HuH-7 (cell line): ENCODE measurements around the gene MORN1.

ENCODE experiments used
- DNase-seq: peaks from one replicate; pipeline ENCODE4 v3.0.0; 2011; ENCODE audit warnings: low spot score

The MORN1 gene

DNA sequence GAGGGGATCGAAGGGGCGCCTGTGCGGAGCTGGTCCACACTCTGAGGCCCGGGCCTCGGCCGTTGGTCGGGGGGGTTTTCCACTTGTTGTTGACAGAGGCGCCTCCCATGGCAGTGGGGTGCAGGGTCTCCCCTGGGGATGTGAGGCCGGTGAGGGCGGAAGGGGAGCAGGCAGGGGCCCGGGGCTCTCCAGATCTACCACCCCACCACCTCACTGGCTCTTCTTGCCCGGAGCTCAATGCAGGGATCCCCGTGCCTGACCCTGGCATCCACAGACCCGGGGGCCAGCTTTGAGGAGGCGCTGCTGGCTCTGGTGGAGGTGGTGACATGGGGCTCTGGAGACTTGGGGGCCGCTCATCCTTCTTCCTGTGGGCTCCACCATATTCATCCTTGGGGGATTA, 28.1 kb upstream of the MORN1 start:
- DNase-seq, result no peak

DNA sequence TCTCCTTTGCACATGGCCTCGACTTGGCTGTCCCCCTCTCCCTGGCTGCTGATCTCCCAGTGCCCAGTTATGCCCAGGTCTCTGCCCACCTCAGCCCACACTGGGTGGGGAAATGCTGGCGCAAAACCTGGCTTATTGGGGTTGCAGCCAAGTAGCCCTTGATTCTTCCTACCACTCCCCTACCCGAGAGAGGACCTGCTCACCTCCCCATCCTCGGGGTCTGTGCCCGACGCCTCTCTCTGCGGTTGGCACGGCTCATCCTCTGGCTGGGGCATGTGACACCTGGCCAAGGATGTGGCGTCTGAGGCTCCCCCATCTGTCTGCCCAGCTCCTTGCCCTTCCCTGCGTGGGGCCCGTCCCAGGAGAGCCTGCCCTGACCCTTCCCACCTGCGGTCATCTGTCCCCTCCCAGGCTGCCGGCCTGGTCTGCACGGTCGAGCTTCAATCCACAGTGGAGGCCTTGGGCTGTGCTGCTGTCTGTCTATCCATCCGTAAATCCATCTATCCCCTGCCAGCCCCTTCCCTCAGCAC, 27.5 kb upstream of the MORN1 start:
- no peak for DNase-seq

DNA sequence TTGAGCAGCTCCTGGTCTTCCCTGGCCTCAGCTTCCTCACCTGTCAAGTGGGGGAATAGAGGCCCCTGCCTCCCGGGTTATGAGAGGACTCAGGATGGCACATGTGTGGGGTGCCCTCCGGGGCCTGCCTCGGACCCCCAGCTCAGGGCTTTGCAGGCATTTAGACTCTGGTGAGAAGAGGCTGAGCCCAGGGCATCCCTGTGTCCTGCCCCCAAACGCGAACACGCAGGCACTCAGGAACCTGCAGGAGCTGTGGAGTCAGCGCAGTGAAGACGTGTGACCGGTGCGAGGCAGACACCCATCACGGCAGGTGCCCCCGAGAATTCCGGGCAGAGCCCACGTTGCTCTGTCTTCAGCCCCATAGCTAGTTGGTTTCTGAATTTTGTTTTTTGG, 26.5 kb upstream of the MORN1 start:
- DNase-seq, result no peak

DNA sequence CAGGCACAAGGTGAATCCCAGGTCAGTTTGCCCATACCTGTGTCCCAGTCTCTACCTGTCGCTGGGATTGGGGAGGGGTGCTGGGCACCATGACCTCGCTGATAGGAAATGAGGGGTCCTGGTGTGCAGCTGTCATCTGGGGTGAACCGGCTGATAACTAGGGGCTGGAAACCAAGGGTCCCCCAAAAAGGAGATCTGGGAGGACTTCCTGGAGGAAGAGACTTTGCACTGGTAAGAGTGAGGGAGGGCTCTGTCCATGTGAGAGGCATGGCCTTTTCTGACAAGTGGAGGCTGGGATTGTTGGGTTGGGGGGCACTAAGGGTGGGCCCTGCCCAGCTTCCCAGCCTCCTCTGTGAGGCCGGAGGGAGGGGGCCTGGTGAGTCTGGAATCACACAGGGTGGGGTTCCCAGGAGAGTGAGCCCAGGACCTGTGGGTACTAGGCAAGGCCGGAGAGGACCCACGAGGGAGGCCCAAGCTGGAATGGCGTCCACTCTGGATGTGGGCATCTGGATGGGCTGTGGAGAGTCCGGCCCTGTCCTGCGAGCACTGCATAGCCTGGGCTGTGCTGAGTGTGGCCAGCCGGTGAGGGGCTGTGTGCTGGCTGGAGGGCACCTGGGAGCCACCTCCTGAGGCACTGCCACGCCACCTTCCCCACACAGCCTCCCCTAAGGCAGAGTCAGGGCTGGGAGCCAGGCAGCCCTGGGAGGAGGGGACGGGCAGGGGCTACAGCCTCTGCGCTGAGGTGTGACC, 25.9 kb upstream of the MORN1 start:
- no peak for DNase-seq

DNA sequence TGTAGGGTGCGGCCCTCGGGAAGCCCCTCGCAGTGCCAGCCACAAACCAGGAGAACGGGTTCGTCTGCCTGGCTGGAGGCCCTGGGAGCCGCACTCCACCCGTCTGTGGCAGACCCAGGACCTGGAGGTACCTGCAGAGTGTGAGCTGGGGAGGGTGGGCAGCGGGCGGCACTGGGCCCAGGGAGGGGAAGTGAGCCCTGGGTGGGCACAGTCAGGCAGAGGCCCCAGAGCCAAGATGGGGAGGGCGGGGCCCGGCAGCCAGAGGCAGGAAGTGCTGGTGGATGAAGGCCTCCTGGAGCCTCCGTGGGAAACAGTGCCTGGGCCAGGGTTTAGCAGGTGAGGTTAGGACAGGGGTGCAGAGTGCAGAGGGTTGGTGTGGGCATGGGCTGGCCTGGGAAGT, 25.0 kb upstream of the MORN1 start:
- no peak for DNase-seq

DNA sequence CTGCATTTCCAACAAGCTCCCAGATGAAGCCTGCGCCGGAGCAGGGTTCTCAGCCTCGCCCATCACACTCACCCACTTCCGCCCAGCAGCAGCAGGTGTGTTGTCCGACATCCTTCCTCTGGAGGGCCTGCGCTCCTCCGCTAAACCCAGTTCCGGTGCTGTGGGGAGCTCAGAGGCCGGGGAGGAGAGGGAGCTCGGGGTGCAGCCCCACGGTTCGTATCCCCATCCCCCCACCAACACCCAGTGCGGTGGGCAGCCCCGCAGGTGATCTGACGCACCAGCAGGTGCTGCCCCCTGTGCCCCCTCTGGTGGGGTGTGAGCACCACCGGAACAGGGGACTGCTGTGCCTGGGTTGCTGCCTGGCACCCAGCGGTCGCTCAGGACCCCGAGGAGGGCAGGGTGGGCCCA, 24.5 kb upstream of the MORN1 start:
- no peak for DNase-seq

DNA sequence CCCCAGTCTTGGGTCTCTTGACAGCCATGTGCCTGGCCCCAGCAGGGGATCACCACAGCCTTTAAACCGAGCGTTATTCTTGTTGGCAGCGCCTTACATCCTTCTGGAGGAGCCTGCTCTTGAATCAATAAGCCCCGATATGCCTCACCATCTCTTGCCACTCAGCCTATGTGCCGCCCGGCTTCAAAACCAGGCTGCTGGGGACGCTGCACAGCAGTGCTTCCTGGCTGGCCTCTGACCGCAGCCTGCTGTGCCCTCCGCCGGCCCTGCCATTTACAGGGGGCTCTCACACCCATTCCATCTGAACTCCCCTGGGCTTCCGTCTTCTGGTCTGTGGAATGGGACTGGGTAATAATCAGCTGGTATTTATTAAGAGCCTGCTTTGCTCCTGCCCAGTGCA, 24.0 kb upstream of the MORN1 start:
- DNase-seq, result no peak

DNA sequence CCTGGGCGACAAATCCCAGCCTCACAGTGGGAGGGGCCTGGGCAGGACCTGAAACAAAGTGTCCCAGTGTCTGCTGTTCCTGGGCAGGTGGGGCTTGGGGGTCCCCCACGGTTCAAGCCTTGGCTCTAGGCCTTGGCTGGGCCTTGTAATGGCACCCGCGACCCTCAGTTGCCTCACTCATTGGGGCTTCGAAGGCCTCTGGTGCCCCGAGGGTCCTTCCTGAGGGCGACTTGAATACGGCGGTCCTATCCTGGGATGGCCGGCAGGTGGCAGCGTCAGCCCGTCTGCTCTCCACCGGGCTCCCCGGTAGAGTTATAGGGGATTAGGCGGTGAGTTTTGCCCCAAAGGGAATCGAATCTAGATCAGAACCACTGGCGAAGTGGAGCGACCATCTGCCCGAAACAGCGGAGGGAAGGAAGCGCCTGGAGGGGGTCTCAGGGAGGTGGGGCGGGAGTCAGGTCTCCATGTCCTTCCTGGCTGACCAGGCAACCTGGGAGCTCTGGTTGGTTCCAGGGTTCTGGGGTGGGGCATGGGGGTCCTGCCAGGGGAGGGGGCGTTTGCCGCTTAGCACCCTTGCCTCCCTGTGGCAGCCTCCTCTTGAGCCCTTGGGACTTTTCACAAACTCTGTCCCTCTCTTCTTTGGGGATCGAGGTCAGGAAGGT, 23.1 kb upstream of the MORN1 start:
- peak; percentile 95 for DNase-seq

DNA sequence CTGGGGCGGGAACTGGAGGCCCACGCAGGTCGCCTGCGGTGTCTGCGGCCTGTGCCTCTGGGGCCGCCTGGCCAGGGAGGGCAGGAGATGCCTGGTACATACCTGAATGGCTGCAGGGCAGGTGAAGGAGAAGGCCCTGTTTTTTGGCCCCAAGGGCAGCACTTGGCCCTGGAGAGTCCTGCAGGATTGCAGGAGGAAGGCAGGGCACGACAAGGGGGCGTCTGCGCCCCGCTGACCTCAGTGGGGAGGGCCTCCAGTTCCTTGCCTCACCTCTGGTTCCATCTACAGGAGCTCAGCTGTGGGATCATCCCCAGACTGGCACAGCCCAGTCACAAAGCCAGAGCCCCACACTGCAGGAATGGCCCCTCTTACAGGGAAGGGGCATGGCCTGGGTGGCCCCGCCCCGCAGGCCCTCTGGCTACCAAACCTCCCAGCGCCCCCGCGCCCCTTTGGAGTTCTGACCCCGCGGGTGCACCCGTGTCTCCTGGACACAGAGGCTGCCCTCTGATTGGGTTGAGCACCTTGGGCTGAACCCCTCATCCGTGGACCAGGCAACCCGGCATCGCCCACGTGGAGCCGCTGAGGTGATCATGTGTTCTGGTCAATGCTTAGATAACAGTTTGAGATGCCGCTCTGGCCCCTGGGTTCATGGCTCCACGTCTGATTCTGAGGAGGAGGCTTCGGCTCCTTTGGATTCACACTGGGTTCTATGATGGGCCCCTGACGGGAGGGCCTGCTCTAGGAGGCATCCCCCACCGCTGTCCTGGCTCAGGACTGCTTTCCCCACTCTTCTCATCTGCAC, 22.3 kb upstream of the MORN1 start:
- peak; percentile 64 for DNase-seq

DNA sequence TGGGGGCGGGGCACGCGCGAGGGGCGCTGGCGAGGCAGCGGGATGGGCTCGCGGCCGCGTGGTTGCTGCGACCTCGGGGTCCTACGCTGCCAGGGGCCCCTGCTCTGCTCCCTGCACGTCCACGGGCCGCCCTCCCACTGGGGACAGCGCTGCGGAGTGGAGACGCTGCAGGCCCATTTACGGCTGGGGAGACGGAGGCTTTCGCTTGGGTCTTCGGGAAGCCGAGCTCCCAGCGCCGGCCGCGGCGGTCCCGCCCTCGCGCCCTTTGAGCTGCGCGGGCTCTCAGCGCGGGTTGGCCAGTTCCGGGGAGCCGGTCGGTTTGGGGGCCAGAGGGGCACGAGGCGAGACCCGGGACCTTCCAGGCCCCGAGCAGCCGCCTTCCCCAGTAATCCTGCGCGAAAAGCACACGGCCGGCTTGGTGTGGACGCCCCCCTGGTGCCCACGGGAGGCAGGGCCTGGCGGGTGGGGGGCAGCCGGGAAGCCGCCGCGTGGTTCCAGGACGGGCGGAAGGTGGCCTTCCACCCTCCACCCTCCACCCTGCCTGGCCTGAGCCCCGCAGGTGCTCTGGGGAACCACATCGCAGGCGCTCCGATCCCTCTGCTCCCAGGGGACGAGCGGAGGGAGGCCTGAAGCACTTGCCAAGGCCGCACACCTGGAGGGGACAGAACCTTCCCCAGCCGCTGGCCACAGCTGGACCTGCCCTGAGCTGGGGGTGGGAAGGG, 21.6 kb upstream of the MORN1 start:
- peak; percentile 76 for DNase-seq

DNA sequence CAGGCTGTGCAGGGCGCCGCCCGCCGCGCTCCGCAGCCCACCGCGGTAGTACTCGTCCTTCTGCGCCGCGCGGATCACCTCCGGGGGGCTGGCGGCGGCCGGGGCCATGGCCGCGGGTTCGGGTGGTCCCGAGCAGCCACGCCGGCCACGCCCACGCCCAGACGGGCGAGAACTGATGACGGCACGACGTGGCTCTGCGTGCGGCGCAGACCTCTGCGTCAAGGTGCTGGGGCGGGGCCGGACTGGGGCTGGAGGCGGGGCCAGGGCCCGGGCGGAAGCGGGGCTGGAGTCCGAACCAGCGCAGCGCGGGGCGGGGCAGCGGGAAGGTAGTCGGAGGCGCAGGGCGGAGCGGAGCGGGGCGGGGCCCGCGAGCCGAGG, 21.0 kb upstream of the MORN1 start, which contains the start of gene PEX10:
Gene PEX10, minus strand, starts transcription at position 170 of the 378 bp plus-strand sequence. Its CDS starts 62 bp downstream, at position 108.
- DNase-seq, result peak; percentile 92

DNA sequence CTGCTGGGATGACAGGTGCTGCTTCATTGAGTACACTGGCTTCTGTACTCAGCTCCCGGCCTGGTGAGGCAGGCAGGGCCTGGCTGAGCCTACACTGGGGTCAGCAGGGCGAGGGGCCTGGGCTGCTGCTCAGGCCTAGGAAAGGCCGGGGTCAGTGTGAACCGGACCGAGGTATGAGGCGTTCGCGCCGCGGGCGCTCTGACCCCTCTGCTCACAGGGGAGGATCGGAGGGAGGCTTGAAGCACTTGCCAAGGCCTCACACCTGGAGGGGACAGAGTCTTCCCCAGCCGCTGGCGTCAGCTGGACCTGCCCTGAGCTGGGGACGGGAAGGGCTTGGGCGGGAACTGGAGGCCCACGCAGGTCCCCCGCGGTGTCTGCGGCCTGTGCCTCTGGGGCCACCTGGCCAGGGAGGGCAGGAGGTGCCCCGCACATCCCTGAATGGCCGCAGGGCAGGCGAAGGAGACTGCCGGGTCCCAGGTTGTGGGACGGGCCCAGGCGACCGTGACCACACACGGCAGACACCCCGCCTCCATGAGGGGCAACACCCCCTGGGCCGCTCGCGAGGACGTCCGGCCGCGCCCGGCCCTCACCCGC, 20.5 kb upstream of the MORN1 start:
- peak; percentile 65 for DNase-seq

DNA sequence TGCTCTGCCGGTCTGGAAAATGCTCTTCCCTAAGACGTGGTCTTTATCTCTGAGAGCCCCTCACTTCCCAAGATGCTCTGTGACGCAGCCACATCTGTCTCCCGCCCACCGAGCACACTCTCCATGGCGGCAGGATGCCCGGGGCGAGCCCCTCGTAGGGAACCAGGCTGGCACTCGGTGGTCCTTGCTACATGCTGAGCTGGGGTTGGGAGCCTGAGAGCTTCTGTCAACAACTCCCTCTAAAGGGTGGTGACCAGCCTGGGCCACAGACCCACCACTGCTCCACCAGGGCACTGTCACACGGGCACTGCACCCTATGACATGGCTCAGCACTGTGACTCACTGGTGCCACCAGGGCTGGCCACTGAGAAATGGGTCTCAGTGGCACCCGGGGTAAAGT, 18.4 kb upstream of the MORN1 start:
- no peak for DNase-seq

DNA sequence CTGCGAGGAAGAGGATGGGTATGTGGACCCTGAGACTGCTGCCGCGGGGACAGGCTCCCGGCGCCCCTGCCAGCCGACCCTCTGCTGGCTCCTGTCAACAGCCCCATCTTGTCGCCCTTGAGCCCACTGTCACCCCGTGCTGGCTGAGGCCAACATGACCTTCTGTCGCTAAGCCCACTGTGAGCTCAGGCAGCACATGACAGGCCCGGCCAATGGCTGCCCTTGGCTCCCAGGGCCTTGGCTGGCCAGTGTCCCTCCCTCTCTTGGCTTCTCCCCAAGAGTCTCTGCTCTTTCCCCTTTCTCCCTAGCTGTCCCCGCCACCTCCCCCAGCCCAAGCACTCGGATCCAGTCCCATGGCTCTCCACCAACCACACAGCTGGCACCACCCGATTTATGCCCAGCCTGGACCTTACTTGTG, 17.5 kb upstream of the MORN1 start:
- DNase-seq, result no peak

DNA sequence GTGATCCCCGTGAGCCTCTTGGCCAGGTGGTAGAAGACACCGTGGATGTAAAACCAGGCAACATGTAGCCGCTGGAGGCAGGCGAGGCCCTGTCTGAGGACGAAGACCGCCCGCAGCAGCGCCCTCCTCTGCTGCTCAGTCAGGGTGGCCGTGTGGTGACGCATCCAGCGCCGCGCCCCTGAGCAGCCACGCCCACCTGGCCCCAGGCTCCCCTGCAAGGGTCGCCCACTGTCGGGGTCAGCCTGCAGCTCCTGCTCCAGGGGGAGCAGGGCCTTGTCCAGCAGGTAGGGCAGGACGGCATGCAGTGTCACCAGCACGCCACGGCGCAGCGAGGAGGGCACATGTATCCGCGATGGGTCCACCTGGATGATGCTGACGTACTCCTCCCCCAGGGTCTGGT, 17.1 kb upstream of the MORN1 start:
- no peak for DNase-seq

DNA sequence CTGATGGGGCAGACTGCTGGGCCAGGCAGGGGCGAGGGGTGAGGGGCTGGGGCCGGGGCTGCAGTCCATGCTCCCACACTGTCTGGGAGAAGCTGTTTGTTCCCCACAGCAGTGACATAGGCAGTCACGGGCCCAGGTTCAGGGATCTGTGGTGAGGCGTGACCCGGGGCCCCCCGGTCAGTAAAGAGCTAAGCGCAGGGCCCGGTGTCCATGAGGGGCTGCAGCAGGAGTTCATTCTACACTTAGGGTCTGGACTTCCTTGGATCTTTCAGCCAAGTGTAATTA, 16.6 kb upstream of the MORN1 start:
- DNase-seq, result no peak

DNA sequence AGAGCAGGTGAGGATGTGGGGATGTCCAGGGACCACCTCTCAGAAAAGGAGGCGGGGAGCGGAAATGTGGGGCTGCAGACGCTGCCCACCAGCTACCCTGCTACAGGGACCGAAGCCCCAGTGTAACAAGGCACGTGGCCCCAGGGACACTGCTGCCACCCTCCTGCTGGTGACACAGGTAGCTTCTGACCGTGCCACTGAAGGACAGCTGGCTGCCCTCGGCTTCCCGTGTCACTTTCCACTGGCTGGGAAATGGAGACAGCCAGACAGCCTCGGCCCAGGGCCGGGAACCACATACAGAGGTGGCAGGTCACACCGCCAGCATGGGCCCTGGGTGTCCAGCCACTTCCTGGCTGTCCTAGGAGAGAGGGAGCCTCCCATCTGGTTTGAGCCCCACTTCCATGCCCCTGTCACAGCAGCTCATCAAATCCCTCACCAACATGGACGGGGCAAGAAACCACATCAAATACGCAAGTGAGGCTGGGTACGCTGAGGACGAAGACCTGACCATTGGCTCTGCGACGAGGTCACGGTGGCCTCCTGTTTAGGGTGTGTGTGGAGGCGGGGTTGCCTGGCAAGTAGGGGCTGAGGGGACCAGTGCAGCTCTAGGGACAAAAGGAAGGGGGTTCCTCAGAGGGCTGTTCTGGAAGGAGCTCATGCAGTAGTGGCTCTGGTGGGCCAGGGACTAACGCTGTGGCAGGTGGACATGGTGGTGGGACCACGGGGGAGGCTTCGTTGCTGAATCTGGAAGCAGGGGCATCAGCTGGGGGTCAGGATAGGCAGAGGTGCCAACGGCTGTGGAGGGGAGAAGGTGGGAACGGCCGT, 16.0 kb upstream of the MORN1 start:
- no peak for DNase-seq

DNA sequence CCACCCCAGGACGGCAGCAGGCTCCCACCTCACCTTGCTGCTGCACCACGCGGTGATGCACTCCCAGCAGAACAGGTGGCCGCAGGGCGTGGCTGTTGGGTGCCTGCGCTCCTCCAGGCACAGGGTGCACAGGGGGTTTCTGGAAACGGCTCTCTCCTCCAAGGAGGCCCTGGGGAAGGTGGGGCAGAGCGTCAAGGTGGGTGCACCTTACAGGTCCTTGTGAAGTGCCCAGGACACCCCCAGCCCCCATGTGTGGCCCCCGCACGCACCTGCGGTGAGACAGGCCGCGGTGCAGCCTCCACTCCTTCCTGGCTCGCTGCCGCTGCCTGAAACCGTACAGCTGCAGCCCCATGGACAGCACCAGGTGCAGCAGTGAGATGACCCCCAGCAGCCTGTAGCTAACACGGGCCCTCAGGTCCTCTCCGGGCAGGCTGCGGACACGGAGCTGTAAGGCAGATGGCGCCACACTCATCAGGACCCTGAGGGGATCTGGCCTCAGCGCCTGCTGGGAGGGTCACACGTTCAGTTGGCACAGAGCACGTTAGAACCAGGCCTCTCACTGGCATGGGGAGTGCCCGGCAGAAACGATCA, 15.2 kb upstream of the MORN1 start:
- no peak for DNase-seq

DNA sequence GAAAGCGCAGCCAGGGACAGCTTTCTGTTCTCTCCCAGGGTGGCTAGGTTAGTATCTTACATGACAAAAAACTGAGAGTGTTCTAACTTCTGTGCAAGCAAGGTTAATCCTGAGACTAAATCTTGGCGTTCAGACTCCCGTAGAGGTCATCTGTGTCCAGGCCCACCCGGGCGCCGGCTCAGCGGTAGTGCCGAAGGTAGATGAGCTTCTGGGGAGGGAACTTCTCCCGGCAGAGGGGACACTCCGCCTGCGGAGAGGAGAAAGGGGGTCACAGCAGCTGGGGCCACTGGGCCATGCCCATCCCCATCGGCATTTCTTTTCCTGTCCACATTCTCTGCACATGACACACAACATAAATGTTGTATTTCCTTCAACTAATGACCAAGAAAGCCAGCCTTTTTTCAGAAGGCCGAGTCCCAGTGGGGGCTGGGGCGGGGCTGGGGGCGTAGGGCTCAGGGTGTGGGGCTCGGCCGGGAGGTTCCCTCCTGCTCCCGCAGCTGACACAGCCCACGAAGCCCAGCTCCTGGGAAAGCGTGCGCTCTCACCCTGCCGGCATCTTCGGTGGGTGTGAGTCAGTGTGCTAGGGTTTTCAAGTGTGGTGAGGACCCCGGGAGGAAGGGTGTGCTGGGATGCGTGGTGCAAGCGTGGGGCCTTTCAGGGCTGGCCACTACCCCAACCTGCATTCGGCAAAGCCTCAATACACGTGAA, 14.4 kb upstream of the MORN1 start:
- DNase-seq, result no peak
